ENCODE measurements around the gene IVL.
A peak's percentile ranks its signal among the peaks of the same experiment; 100 is the strongest.

The IVL gene

GRCh38 chr1:152907686-152908601 lies at the start of gene IVL:
Gene IVL, plus strand, starts transcription at chr1:152908546. Its CDS starts 1,252 bp downstream, at chr1:152909798.
- no peak for DNase-seq

- DNase-seq = no peak
Observed at GRCh38 chr1:152859696-152860095, 48.6 kb upstream of the IVL start, which contains the start of gene LCE7A. Gene LCE7A, plus strand, starts transcription at chr1:152859996. Its CDS starts 702 bp downstream, at chr1:152860698.

GRCh38 chr1:152860129-152860528 lies 48.2 kb upstream of the IVL start:
- DNase-seq = no peak

GRCh38 chr1:152861374-152861773 lies 47.0 kb upstream of the IVL start:
- no peak for DNase-seq

GRCh38 chr1:152864443-152864842 lies 43.9 kb upstream of the IVL start:
- no peak for DNase-seq

GRCh38 chr1:152866321-152866720 lies 42.0 kb upstream of the IVL start:
- DNase-seq = no peak

- peak; percentile 63 for DNase-seq
Observed at GRCh38 chr1:152869808-152870419, 38.4 kb upstream of the IVL start.

GRCh38 chr1:152870831-152871730 lies 37.3 kb upstream of the IVL start:
- peak; percentile 24 for DNase-seq

- no peak for DNase-seq
Observed at GRCh38 chr1:152871731-152872126, 36.6 kb upstream of the IVL start.

- no peak for DNase-seq
Observed at GRCh38 chr1:152873495-152873894, 34.9 kb upstream of the IVL start.

GRCh38 chr1:152876827-152877226 lies 31.5 kb upstream of the IVL start:
- no peak for DNase-seq

- no peak for DNase-seq
Observed at GRCh38 chr1:152878042-152878441, 30.3 kb upstream of the IVL start, which contains the start of gene SMCP. Gene SMCP, plus strand, starts transcription at chr1:152878322. Its CDS starts 6,101 bp downstream, at chr1:152884423.

- DNase-seq = no peak
Observed at GRCh38 chr1:152879559-152880198, 28.7 kb upstream of the IVL start.

- DNase-seq = no peak
Observed at GRCh38 chr1:152880316-152880715, 28.0 kb upstream of the IVL start.

- DNase-seq = no peak
Observed at GRCh38 chr1:152880907-152881306, 27.4 kb upstream of the IVL start.

- no peak for DNase-seq
Observed at GRCh38 chr1:152884085-152884484, 24.3 kb upstream of the IVL start.

- no peak for DNase-seq
Observed at GRCh38 chr1:152884506-152884905, 23.8 kb upstream of the IVL start.

GRCh38 chr1:152884966-152885624 lies 23.3 kb upstream of the IVL start:
- no peak for DNase-seq

- no peak for DNase-seq
Observed at GRCh38 chr1:152886085-152886484, 22.3 kb upstream of the IVL start.

- no peak for DNase-seq
Observed at GRCh38 chr1:152886758-152887409, 21.5 kb upstream of the IVL start.

- DNase-seq = no peak
Observed at GRCh38 chr1:152888126-152888525, 20.2 kb upstream of the IVL start.
